HepG2 (cell line): Measurements from ENCODE around the gene PSMB3. TPM values are rescaled to one million over a fixed set of nuclear protein-coding genes. Genes with fewer than 3 reads are reported as not detected.

ENCODE experiments used
- BORCS8-MEF2B ChIP-seq: sonication (generic); formaldehyde crosslinking; IDR thresholded peaks from 2 replicates; pipeline ENCODE4 v1.8.0; 2022; ENCODE audit warnings: mild to moderate bottlenecking, missing genetic modification reagents
- CBFB ChIP-seq: sonication (generic); formaldehyde crosslinking; IDR thresholded peaks from 2 replicates; pipeline ENCODE4 v1.4.0; 2020; ENCODE audit warnings: missing genetic modification reagents
- FOXA1 ChIP-seq, 2 experiments: fragments of 450-650 bp in 1 of 2; sonication (generic) in 1 of 2; formaldehyde crosslinking in 1 of 2; IDR thresholded peaks; 2 replicates each; pipeline versions ENCODE4 v1.4.0 to v1.6.1; 2016 to 2020; ENCODE audit warnings: missing genetic modification reagents in 1 of 2
- HDAC2 ChIP-seq: sonication (generic); formaldehyde crosslinking; IDR thresholded peaks from 2 replicates; pipeline ENCODE4 v1.4.0; 2020; ENCODE audit warnings: missing genetic modification reagents
- HMGXB4 ChIP-seq, 2 experiments: sonication (generic) in 1 of 2; formaldehyde crosslinking in 1 of 2; IDR thresholded peaks; 2 replicates each; pipeline versions ENCODE4 v1.4.0 to v1.6.1; 2018 to 2020; ENCODE audit warnings: missing genetic modification reagents in 2 of 2, borderline replicate concordance in 1 of 2, low read depth in 1 of 2, mild to moderate bottlenecking in 1 of 2, missing biosample characterization in 1 of 2
- HNF1B ChIP-seq: sonication (generic); formaldehyde crosslinking; IDR thresholded peaks from 2 replicates; pipeline ENCODE4 v1.5.1; 2020; ENCODE audit warnings: mild to moderate bottlenecking, moderate library complexity, missing genetic modification reagents
- JARID2 ChIP-seq: sonication (generic); formaldehyde crosslinking; IDR thresholded peaks from 2 replicates; pipeline ENCODE4 v1.8.1; 2023; ENCODE audit warnings: missing genetic modification reagents, inconsistent platforms; ENCODE audit not compliant: insufficient replicate concordance
- KDM2A ChIP-seq: sonication (generic); formaldehyde crosslinking; IDR thresholded peaks from 2 replicates; pipeline ENCODE4 v1.4.0; 2020; ENCODE audit warnings: low read depth, missing genetic modification reagents, borderline replicate concordance
- PBX2 ChIP-seq: IDR thresholded peaks from 2 replicates; pipeline ENCODE4 v1.6.1; 2016; ENCODE audit warnings: control low read depth
- PRMT3 ChIP-seq: sonication (generic); formaldehyde crosslinking; IDR thresholded peaks from 2 replicates; pipeline ENCODE4 v1.8.1; 2022; ENCODE audit warnings: low read depth, mild to moderate bottlenecking, moderate library complexity, missing genetic modification reagents, borderline replicate concordance
- RXRA ChIP-seq: sonication (generic); formaldehyde crosslinking; IDR thresholded peaks from 2 replicates; pipeline ENCODE4 v1.5.1; 2020; ENCODE audit warnings: missing genetic modification reagents
- SP2 ChIP-seq: sonication (generic); formaldehyde crosslinking; IDR thresholded peaks from 2 replicates; pipeline ENCODE4 v1.5.1; 2020; ENCODE audit warnings: mild to moderate bottlenecking, missing genetic modification reagents
- TOE1 ChIP-seq: sonication (generic); formaldehyde crosslinking; IDR thresholded peaks from 2 replicates; pipeline ENCODE4 v1.4.0; 2020; ENCODE audit warnings: mild to moderate bottlenecking, missing genetic modification reagents
- TRIM24 ChIP-seq: sonication (generic); formaldehyde crosslinking; IDR thresholded peaks from 2 replicates; pipeline ENCODE4 v1.8.0; 2022; ENCODE audit warnings: mild to moderate bottlenecking, missing genetic modification reagents
- WIZ ChIP-seq: sonication (generic); formaldehyde crosslinking; IDR thresholded peaks from 2 replicates; pipeline ENCODE4 v1.5.1; 2020; ENCODE audit warnings: mild to moderate bottlenecking, missing genetic modification reagents
- ZBTB8A ChIP-seq: sonication (generic); formaldehyde crosslinking; IDR thresholded peaks from 2 replicates; pipeline ENCODE4 v1.4.0; 2020; ENCODE audit warnings: mild to moderate bottlenecking, low read depth, missing genetic modification reagents, borderline replicate concordance
- ZNF180 ChIP-seq: sonication (generic); formaldehyde crosslinking; IDR thresholded peaks from 2 replicates; pipeline ENCODE4 v1.4.0; 2020; ENCODE audit warnings: low read depth, missing genetic modification reagents, borderline replicate concordance
- ZNF672 ChIP-seq: sonication (generic); formaldehyde crosslinking; IDR thresholded peaks from 2 replicates; pipeline ENCODE4 v1.8.1; 2022; ENCODE audit warnings: missing genetic modification reagents
- ZNF674 ChIP-seq: sonication (generic); formaldehyde crosslinking; IDR thresholded peaks from 2 replicates; pipeline ENCODE4 v1.5.0; 2020; ENCODE audit warnings: low read depth, mild to moderate bottlenecking, missing genetic modification reagents
- ZNF770 ChIP-seq: sonication (generic); formaldehyde crosslinking; IDR thresholded peaks from 2 replicates; pipeline ENCODE4 v1.5.0; 2020; ENCODE audit warnings: mild to moderate bottlenecking, missing genetic modification reagents
- ZNF782 ChIP-seq: sonication (generic); formaldehyde crosslinking; IDR thresholded peaks from 2 replicates; pipeline ENCODE4 v1.4.0; 2020; ENCODE audit warnings: missing genetic modification reagents, mild to moderate bottlenecking, borderline replicate concordance
- ZSCAN20 ChIP-seq: sonication (generic); formaldehyde crosslinking; IDR thresholded peaks from 2 replicates; pipeline ENCODE4 v1.4.0; 2020; ENCODE audit warnings: missing genetic modification reagents, mild to moderate bottlenecking, borderline replicate concordance
- polyA plus RNA-seq, 8 experiments: library from polyadenylated mRNA; depleted of rRNA in 3 of 8; stranded (reverse) in 7 of 8; unstranded in 1 of 8; fragments of >200 nt; fragmentation: Illumina TruSeq in 4 of 8; extraction: Trizol in 4 of 8; gene quantifications; 2 replicates each; pipeline versions ENCODE4 v1.2.1 to v1.2.3, GENCODE V29; 2011 to 2016; ENCODE audit warnings: low read depth in 4 of 8, missing spikeins in 1 of 8, mixed read lengths in 1 of 8; ENCODE audit not compliant: insufficient read depth in 1 of 8
- total RNA-seq, 5 experiments: library from RNA; depleted of rRNA; stranded (reverse); fragments of >200 nt; fragmentation: Illumina TruSeq; extraction: Trizol; gene quantifications; 2 replicates each; pipeline ENCODE4 v1.2.3, GENCODE V29; 2016; ENCODE audit warnings: low read depth in 1 of 5

Gene PSMB3
- total and polyA plus RNA-seq, 2 of the 13 experiments (the other 11 are each of a cell fraction or from before 2014, with no cell fraction given): 366 to 517 TPM

GRCh38 chr17:38730526-38731379 is 21.8 kb upstream of the PSMB3 start (continued):
- 0 out of 2 replicates have a peak, but pooled peaks have one; percentile 46 for TF ChIP-seq SP2
- TF ChIP-seq RXRA: no peak; the same call in none of the 2 replicates
- TF ChIP-seq CBFB (CRISPR knock-in tag): peak; percentile 33; the same call in 1 of the 2 replicates
- no peak for TF ChIP-seq FOXA1 (IDR thresholded peaks at IDR 0.05)
- TF ChIP-seq FOXA1 (CRISPR knock-in tag; IDR thresholded peaks at IDR 0.05): no peak
- peak; percentile 63 for TF ChIP-seq JARID2 (CRISPR knock-in tag)
- peak; percentile 86 to 90 for TF ChIP-seq HMGXB4 (CRISPR knock-in tag; IDR thresholded peaks at IDR 0.05; ENCODE audit: borderline replicate concordance in 1 of 2, low read depth in 1 of 2)
- TF ChIP-seq TRIM24: no peak
- no peak for TF ChIP-seq ZNF770 (CRISPR knock-in tag)
- TF ChIP-seq ZSCAN20 (CRISPR knock-in tag): no peak
- no peak for TF ChIP-seq WIZ (CRISPR knock-in tag)
- TF ChIP-seq PRMT3 (CRISPR knock-in tag): no peak
- no peak for TF ChIP-seq ZNF672 (CRISPR knock-in tag)
- no peak for TF ChIP-seq ZNF180 (CRISPR knock-in tag)
- no peak; the same call in 1 of the 2 replicates for TF ChIP-seq ZNF782 (CRISPR knock-in tag)
- no peak; the same call in 1 of the 2 replicates for TF ChIP-seq TOE1 (CRISPR knock-in tag)
- TF ChIP-seq PBX2 (CRISPR knock-in tag): no peak
- no peak; the same call in 1 of the 2 replicates for TF ChIP-seq ZBTB8A (CRISPR knock-in tag)
- peak; percentile 84 for TF ChIP-seq HDAC2 (CRISPR knock-in tag)
- peak; percentile 78 for TF ChIP-seq HNF1B (CRISPR knock-in tag)
- TF ChIP-seq BORCS8-MEF2B (CRISPR knock-in tag): peak; percentile 89; the same call in 1 of the 2 replicates
- peak; percentile 58; the same call in 1 of the 2 replicates for TF ChIP-seq KDM2A
- no peak for TF ChIP-seq ZNF674 (CRISPR knock-in tag)
